Fibroblast of skin of abdomen (primary cell): ENCODE data around the gene SMARCA2. TPM values are rescaled to one million over a fixed set of nuclear protein-coding genes. Genes with fewer than 3 reads are reported as not detected.

Source experiments
- DNase-seq: peaks from one replicate; pipeline ENCODE4 v3.0.0-alpha.2; 2013
- polyA plus RNA-seq, 2 experiments: library from polyadenylated mRNA; unstranded; fragments of 120-200 nt; gene quantifications; one replicate each; pipeline ENCODE4 v1.2.1, GENCODE V29; 2013; ENCODE audit not compliant: insufficient read length in 2 of 2

Gene SMARCA2
- 105 TPM for polyA plus RNA-seq (2013, experiment 1 of 2; ENCODE audit: insufficient read length)
- polyA plus RNA-seq (2013, experiment 2 of 2; ENCODE audit: insufficient read length) = 93.6 TPM

DNA sequence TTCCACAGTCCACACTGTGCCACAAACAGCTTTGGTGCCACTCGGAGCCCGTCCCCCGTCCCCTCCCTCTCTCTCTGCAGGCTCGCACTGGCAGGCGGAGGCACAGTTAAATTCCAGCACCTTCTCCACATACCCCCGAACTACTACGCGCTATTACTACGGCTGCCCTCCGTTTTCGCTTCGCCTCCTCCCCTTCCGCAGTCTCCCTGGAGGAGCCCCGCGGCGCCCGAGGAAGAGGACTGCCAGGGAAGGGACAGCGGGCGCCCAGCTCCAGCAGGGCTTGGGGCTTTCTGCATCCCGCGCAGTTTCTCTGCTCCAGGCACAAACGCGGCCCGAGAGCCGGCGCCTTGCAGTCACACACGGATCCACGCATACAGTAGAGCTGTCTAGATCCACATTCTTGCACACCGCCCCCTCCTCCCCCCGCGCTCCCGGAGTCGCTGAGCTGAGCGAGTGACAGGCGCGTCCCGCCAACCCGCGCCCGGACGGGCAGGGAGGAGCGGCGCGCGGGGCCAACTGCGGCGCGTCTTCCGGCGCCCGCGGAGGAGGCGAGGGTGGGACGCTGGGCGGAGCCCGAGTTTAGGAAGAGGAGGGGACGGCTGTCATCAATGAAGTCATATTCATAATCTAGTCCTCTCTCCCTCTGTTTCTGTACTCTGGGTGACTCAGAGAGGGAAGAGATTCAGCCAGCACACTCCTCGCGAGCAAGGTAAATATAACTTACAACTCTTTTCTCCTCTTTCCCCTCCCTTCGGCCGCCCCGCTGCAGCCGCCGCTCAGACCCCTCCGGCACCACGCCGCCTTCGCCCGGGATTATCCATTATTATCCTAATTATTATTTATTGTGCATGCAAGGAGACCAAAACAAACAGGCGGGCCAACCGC, at the start of gene SMARCA2:
TSS of gene SMARCA2 (plus strand) at position 652 of the 885 bp plus-strand sequence. CDS start 13,676 bp downstream, outside the sequence.
- peak; percentile 98 for DNase-seq

DNA sequence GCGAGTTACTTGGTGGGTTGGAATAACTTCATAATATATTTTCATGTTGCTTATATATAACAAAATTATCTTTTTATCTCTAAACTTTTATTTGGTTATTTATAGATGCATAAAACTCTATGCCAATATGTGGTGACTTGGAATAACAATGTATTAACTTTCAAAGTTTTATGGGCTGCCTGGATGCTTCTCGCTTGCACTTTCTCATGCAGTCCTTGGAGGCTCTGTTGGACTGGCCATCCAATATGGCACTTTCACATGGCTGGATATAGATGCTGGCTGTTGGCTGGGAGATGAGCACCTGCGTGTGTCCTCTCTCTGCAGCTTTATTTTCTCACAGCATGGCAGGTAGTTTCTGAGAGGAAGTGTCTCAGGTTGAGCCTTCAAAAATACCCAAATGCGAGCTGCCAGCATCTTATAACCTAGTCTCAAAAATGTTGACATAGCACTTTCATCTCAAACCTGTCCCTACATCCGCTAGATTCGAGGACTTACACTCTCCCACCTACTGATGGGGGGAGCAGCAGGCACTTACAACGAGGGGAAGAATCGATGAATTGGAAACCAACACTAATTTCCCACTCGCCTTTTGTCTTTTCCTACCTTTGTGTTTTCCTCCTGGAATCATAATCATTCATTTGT, 48.3 kb upstream of the SMARCA2 start:
- no peak for DNase-seq

GRCh38 chr9:1969160-1969559, 46.0 kb upstream of the SMARCA2 start:
- no peak for DNase-seq

- DNase-seq = no peak
These were observed 45.2 kb upstream of the SMARCA2 start for GRCh38 chr9:1969898-1970297.

DNA sequence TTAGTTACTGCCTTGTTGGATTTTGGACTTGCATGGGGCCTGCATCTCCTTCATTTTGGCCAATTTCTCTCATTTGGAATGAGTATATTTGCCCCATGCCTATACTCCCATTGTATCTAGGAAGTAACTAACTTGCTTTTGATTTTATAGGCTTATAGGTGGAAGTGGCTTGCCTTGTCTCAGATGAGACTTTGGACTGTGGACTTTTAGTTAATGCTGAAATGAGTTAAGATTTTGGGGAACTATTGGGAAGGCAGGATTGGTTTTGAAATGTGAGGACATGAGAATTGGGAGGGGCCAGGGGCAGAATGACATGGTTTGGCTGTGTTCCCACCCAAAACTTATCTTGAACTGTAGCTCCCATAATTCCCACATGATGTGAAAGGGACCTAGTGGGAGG, 42.5 kb upstream of the SMARCA2 start:
- DNase-seq = no peak

DNA sequence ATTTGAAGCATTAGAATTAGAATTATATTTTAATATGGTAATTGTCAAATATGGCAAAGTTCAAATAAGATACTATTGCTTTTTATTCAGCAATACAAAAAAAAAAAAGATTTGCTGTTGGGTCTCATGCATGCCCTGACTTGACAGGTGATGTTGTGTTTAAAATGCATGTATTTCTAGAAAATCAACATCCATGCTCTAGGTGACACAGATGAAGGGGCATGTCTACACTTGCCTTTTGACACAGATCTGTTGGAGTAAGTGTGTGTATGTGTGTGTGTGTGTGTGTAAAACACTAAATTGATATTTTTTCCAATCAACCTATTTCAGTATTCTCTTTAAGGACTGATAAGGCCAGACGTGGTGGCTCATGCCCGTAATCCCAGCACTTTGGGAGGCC, 38.1 kb upstream of the SMARCA2 start:
- DNase-seq = no peak

- peak; percentile 63 for DNase-seq
These were observed 36.2 kb upstream of the SMARCA2 start for GRCh38 chr9:1978941-1979340.

GRCh38 chr9:1979741-1980367, 35.3 kb upstream of the SMARCA2 start:
- peak; percentile 93 for DNase-seq

DNA sequence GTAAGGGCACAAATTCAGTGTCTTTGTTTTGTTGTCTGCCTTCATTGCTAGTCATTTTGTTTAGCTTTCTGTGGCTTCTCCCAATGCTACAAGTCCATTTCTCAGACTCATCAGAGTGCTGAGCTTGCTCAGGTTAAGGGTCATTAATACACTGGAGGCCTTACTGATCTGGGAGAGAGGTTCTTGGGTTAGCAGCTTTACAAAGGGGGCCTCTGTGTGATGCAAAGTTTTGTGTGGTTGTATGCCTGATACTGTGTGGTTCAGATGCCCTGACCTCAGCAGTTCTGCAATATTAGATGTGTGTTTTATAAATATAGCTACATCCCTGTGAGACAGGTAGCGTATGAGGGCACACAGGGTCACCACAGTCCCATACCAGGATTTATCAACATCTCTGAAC, 34.8 kb upstream of the SMARCA2 start:
- no peak for DNase-seq

DNA sequence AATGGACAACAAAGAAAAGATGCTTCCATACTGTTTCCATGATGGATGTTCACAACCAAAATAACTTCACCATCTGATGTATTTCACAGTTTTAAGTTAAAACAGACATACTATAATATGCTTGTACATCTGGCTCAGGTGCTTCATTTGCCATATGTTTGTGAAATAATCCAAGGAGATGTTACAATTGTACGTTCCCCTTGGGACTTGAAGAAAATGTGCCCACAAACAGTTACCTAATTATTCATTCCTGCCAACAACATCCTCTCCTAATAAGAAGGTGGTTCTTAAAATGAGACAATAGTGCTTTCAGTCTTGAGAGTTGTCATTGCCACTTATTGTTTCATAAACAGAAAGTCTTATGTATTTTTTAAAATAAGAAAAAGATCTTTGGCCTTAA, 33.1 kb upstream of the SMARCA2 start:
- no peak for DNase-seq

DNA sequence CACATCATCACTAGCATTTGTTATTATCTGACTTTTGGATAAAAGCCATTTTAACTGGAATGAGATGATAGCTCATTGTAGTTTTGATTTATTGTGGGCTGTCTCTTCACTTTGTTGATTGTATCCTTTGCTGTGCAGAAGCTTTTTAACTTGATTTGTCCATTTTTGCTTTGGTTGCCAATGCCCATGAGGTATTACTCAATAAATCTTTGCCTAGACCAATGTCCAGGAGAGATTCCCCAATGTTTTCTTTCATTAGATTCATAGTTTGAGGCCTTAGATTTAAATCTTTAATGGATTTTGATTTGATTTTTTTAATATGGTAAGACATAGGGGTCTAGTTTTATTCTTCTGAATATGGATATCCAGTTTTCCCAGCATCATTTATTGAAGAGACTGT, 28.8 kb upstream of the SMARCA2 start:
- no peak for DNase-seq

- DNase-seq = no peak
These were observed 25.6 kb upstream of the SMARCA2 start for GRCh38 chr9:1989500-1989899.

- DNase-seq = no peak
These were observed 21.0 kb upstream of the SMARCA2 start for GRCh38 chr9:1994180-1994579.

DNA sequence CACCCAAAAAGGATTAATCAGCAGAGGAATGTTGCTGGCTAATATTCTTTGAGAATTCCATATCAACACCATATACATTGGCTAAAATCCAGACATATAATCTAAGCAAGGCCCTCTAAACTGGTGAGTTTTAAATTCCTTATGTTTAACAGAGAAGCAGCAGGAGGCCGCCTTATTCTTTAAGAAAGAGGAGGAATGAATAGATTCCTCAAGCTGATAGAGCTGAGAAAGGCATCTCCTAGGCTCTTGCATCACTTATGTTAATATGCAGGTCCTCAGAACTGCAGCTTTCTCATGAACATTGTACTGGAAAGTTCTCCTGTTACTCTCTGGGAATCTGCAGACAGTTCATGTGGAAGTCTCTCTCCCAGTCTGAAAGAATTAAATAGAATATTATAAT, 20.1 kb upstream of the SMARCA2 start:
- DNase-seq = peak; percentile 71

- no peak for DNase-seq
These were observed 19.0 kb upstream of the SMARCA2 start for GRCh38 chr9:1996156-1996555.

GRCh38 chr9:1997646-1998045, 17.5 kb upstream of the SMARCA2 start:
- no peak for DNase-seq

- DNase-seq = no peak
These were observed 17.0 kb upstream of the SMARCA2 start for GRCh38 chr9:1998111-1998510.

GRCh38 chr9:2000314-2000713, 14.8 kb upstream of the SMARCA2 start:
- DNase-seq = no peak

DNA sequence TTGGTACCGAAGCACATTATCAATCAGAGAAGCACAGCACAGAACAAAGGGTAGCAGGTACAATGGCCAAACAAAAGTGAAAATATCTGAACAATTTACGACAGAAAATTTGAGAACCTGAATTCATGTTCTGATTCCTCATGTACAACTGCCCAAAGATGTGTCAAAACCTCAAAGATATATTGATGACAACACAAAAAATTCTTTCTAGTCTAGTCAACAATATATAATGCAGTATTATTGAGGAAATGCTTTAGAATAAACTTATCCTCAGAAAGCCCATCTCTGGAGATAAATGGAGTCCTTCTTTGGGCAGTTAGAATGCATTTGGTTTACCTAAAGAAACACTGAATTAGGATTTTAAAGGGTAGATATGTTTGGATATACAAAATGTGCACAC, 6.8 kb upstream of the SMARCA2 start:
- no peak for DNase-seq

DNA sequence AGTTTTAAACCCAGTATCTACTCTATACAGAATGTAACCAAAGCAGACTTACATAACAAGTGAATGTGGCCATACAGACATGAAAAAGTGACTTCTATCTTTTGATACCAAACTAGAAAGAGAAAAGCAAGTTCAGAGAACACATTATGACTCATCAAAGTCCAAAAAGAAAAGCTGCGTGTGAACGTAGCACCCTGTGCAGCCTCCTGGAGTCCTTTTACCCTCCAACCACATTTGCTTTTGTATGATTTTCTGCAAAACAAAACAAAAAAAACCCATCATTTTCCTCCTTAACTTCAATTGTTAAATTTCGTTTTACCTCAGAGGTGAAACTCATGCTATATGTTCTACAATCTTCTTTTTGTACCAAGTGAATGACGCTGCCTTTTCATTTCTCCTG, 2.8 kb upstream of the SMARCA2 start:
- DNase-seq = no peak

DNA sequence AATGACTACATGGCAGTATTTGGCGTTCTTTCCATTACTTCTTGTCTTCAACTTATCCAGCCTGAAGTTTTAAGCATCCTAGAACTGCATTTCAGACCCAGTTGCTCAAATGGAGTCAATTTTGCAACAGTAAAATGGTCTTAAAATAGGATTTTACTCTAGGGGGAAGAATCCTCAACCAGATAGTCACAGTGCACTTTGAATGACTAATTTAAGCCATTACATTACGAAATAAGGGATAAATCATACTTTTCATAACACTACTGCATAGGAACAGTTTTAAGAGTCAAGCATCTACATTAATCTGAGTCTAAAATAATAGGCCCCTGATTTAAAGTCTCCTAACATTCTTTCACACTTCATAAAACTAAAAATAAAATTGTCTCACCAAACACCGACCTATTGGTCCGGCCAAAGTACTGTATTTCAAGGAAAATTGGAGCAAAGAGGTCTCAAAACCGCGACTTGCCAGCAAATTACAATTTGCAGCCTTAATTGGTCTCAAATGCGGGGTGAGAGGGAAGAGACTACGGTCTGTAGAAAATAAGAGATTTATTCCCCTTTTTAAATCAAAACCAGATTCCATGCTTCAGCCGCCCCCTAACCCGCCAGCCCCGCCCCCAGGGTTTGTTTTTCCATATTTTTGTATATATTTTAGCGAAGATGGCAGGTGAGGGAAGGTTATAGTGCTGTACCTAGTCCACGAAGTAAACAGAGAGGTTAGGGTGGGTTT, 1.2 kb upstream of the SMARCA2 start:
- DNase-seq = peak; percentile 60

- DNase-seq = no peak
These were observed 647 bp downstream of the SMARCA2 start for GRCh38 chr9:2015581-2016407.
